PC-9 (cell line): ENCODE results near the gene TRPC4.

Experiments
- EZH2 ChIP-seq: fragments of 200-600 bp; sonication (generic); IDR thresholded peaks from 2 replicates; pipeline ENCODE4 v1.8.0; 2017; ENCODE audit warnings: antibody characterized with exemption, low read depth
- TF ChIP-seq, protein P1 (sequence below): fragments of 200-600 bp; sonication (generic); conservative IDR thresholded peaks from 2 replicates; pipeline ENCODE4 v1.6.1; 2017; ENCODE audit warnings: mixed run types, antibody characterized with exemption, mild to moderate bottlenecking, moderate library complexity

- TF ChIP-seq, protein P1, sequence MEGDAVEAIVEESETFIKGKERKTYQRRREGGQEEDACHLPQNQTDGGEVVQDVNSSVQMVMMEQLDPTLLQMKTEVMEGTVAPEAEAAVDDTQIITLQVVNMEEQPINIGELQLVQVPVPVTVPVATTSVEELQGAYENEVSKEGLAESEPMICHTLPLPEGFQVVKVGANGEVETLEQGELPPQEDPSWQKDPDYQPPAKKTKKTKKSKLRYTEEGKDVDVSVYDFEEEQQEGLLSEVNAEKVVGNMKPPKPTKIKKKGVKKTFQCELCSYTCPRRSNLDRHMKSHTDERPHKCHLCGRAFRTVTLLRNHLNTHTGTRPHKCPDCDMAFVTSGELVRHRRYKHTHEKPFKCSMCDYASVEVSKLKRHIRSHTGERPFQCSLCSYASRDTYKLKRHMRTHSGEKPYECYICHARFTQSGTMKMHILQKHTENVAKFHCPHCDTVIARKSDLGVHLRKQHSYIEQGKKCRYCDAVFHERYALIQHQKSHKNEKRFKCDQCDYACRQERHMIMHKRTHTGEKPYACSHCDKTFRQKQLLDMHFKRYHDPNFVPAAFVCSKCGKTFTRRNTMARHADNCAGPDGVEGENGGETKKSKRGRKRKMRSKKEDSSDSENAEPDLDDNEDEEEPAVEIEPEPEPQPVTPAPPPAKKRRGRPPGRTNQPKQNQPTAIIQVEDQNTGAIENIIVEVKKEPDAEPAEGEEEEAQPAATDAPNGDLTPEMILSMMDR: no peak
- no peak for TF ChIP-seq EZH2
These were observed 5.9 kb downstream of the TRPC4 start for GRCh38 chr13:37863708-37864107.
